Hindlimb muscle (tissue), 1 donor: Measurements from ENCODE around the gene TMEM120B. TPM values are rescaled to one million over a fixed set of nuclear protein-coding genes. Genes with fewer than 3 reads are reported as not detected.

Experiments used
- DNase-seq: peaks from one replicate; pipeline ENCODE4 v3.0.0-alpha.2; 2013
- polyA plus RNA-seq: library from polyadenylated mRNA; unstranded; fragments of 120-200 nt; gene quantifications from one replicate; pipeline ENCODE4 v1.2.1, GENCODE V29; 2013; ENCODE audit not compliant: insufficient read length

The TMEM120B gene
- polyA plus RNA-seq, 1 donor: 30.4 TPM

- DNase-seq: peak; percentile 93
Observed at GRCh38 chr12:121793838-121794533, 81.4 kb downstream of the TMEM120B start.

- DNase-seq: no peak
Observed at GRCh38 chr12:121794534-121795033, 82.0 kb downstream of the TMEM120B start.

- peak; percentile 94 for DNase-seq
Observed at GRCh38 chr12:121795034-121795968, 82.7 kb downstream of the TMEM120B start.

GRCh38 chr12:121796855-121797751 is 84.6 kb downstream of the TMEM120B start:
- no peak for DNase-seq

GRCh38 chr12:121797937-121798786 is 85.6 kb downstream of the TMEM120B start:
- no peak for DNase-seq

- DNase-seq: no peak
Observed at GRCh38 chr12:121798787-121799155, 86.2 kb downstream of the TMEM120B start.

GRCh38 chr12:121799156-121799841 is 86.7 kb downstream of the TMEM120B start:
- no peak for DNase-seq

- peak; percentile 77 for DNase-seq
Observed at GRCh38 chr12:121799842-121800693, 87.5 kb downstream of the TMEM120B start.

- DNase-seq: peak; percentile 78
Observed at GRCh38 chr12:121800694-121801594, 88.4 kb downstream of the TMEM120B start.

- no peak for DNase-seq
Observed at GRCh38 chr12:121801595-121802484, 89.3 kb downstream of the TMEM120B start.

GRCh38 chr12:121802485-121802842 is 89.9 kb downstream of the TMEM120B start:
- DNase-seq: no peak

GRCh38 chr12:121802843-121803698 is 90.5 kb downstream of the TMEM120B start:
- peak; percentile 95 for DNase-seq

- no peak for DNase-seq
Observed at GRCh38 chr12:121803861-121804416, 91.4 kb downstream of the TMEM120B start, which contains the start of gene SETD1B. SETD1B (plus strand) TSS chr12:121804009; CDS start chr12:121804738, 729 bp downstream.

- no peak for DNase-seq
Observed at GRCh38 chr12:121804417-121805111, 92.0 kb downstream of the TMEM120B start.

- no peak for DNase-seq
Observed at GRCh38 chr12:121805171-121806008, 92.8 kb downstream of the TMEM120B start.
